GM13976 (cell line): Measurements from ENCODE around the gene RASL10A.

ENCODE experiments used
- DNase-seq: peaks from one replicate; pipeline ENCODE4 v3.0.0; 2012; ENCODE audit warnings: low spot score
- in situ Hi-C: fragments of 300-500 bp; cut with MboI; formaldehyde crosslinking; loops from one replicate; pipeline ENCODE4 v1.12.0; 2022; ENCODE audit warnings: low sequenced_read_pairs, mixed read lengths, inconsistent platforms; ENCODE audit not compliant: unreplicated experiment
- TF ChIP-seq, protein P1 (sequence below): IDR thresholded peaks from 2 replicates; pipeline ENCODE4 v1.5.1; 2012; ENCODE audit warnings: borderline replicate concordance, mild to moderate bottlenecking; ENCODE audit not compliant: insufficient read depth; ENCODE audit errors: extremely low read depth, missing control alignments, control extremely low read depth

Gene RASL10A

DNA sequence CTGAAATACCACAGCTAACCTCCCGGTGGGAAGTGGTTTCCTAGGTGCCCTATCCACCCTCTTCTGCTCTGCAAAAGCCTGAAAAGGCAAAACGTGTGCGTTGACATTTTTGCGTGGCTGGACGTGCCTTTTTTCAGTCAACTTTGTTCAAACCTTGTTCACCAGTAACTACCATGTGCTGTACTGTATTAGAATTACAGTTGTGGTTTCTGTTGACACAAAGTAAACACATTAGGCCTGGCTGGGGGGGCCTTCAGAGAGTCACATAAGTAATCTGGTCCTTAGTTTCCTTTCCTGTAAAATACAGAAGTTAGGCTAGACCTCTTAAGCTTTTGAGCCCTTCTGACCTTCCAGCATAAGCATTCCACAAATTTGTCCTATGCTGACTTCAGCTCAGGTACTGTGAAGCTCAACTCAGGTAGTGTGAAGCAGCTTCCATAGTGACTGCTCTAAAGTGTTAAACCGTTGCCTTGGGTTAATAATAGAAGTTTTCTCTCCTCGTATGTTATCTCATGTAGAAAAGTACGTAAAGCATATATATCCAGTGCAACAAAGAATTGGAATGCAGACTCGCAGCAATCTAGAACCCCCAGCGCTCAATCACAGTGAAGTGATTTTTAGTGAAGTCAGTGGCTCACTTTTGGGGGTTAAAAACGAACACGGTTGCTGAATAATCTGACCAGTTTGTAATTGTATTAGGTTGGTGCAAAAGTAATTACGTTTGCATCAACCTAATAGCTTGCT lies 45.6 kb downstream of the RASL10A start:
- in situ Hi-C loops = no loop called here
- no peak for DNase-seq
- TF ChIP-seq, protein P1, sequence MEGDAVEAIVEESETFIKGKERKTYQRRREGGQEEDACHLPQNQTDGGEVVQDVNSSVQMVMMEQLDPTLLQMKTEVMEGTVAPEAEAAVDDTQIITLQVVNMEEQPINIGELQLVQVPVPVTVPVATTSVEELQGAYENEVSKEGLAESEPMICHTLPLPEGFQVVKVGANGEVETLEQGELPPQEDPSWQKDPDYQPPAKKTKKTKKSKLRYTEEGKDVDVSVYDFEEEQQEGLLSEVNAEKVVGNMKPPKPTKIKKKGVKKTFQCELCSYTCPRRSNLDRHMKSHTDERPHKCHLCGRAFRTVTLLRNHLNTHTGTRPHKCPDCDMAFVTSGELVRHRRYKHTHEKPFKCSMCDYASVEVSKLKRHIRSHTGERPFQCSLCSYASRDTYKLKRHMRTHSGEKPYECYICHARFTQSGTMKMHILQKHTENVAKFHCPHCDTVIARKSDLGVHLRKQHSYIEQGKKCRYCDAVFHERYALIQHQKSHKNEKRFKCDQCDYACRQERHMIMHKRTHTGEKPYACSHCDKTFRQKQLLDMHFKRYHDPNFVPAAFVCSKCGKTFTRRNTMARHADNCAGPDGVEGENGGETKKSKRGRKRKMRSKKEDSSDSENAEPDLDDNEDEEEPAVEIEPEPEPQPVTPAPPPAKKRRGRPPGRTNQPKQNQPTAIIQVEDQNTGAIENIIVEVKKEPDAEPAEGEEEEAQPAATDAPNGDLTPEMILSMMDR = no peak

DNA sequence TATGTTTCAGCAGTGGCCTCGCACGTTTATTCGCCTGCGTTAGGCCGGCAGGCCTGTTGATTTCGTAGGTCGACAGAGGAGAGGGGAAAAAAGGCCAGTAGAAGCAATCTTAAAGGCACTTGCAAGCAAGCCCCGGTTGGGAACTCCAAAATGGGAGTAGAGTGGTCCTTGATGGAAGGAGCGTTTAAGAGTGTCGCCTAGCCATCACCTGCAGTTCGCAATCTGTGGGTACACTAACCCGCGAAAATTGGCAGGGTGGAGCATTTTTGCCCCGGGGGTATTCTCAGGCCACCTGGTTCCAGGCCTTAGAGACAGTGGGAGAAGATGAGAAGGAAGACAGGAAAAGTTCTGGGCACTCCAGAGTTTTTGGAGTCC lies 46.3 kb downstream of the RASL10A start:
- in situ Hi-C loops = no loop called here
- no peak for DNase-seq
- TF ChIP-seq, protein P1 = no peak

DNA sequence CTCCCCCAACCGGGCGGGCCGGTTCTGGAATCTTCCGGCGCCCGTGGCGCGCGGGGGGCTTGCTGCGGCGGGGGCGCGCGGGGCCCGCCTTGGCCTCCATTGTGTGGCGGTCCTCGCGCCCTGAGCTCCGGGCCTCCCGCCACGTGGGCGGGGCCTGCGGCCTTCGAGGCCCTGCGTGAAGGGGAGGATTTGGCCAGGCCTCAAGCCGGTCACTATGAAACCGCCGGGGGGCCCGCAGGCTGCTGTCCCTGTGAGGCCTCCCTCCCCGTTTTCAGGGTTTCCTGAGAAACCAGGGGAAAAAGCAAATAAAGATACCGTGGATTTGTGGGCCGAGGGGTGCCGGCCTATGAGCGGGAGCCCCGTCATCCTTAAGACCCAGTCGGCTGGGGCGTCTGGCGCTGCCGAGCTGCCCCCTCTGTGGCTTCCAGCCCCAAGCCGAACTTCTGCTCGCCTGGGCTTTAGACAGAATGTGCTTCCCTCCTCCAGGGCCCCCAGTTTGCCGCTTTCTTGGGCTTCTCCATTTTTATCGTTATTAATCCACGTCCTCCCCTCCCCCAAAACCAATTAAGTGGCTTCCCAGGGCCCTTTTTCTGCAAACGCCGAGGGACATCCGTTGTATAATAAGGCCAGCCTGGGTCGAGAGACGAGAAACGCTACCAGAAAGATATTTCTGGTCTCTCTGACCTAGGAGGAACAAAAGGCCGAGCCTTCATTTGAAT lies 46.8 kb downstream of the RASL10A start:
- TF ChIP-seq, protein P1 = no peak
- DNase-seq = peak; percentile 59
- in situ Hi-C loops = no loop called here

DNA sequence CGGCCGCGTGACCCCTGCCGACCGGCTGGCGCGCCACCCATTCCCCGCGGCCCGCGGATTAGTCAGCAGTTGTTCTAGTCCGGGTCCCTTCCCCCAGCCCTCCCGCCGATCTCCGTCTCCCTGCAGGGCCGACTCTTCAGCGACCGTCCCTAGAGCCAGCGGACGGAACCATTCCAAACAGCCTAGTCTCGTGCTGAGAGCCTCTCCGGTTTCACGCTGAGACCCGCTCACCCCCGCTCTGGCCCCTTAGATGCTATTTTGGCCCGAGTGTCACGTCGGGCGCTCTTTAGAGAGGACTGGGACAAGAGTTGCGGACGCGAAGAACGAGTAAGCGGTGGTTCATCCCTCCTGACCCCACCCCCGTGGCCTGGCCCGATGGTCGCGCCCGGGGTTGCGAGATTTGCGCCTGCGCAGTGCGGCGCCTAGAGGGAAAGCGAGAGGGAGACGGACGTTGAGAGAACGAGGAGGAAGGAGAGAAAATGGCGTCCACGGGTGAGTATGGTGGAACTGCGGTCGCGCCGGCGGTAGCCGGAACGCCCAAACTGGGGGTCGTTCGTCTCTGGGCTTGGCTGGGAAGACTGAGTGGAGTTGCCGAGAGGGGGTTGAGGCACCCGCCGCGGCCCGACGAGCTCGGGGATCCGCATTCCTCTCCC lies 47.5 kb downstream of the RASL10A start, which contains the start of the genes EWSR1 and RHBDD3:
EWSR1 (plus strand) TSS at position 411 of the 653 bp plus-strand sequence; CDS start at position 480, 69 bp downstream.
RHBDD3 (minus strand) TSS at position 124 of the 653 bp plus-strand sequence. CDS start 2,355 bp downstream, outside the sequence.
- in situ Hi-C loops = no loop called here
- TF ChIP-seq, protein P1 = no peak
- DNase-seq = peak; percentile 96

DNA sequence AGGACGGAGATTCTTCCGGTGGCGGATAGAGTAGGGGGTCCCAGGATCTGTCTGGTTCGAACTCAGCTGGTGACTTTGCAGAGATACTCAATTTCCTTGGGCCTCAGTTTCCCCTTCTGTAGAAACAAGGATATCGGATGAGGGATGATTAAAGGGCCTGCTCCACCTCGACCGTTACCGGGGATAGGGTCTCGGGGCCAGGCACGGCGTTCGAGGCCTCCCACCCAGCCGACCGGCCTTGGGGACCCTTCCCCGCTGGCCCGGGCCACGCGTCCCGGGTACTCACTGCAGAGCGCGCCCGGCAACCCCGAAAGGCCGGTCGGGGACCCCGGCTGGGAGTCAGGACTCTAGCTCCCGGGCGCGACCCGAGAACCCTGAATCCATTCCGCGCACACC lies 48.0 kb downstream of the RASL10A start:
- no peak for DNase-seq
- in situ Hi-C loops = no loop called here

DNA sequence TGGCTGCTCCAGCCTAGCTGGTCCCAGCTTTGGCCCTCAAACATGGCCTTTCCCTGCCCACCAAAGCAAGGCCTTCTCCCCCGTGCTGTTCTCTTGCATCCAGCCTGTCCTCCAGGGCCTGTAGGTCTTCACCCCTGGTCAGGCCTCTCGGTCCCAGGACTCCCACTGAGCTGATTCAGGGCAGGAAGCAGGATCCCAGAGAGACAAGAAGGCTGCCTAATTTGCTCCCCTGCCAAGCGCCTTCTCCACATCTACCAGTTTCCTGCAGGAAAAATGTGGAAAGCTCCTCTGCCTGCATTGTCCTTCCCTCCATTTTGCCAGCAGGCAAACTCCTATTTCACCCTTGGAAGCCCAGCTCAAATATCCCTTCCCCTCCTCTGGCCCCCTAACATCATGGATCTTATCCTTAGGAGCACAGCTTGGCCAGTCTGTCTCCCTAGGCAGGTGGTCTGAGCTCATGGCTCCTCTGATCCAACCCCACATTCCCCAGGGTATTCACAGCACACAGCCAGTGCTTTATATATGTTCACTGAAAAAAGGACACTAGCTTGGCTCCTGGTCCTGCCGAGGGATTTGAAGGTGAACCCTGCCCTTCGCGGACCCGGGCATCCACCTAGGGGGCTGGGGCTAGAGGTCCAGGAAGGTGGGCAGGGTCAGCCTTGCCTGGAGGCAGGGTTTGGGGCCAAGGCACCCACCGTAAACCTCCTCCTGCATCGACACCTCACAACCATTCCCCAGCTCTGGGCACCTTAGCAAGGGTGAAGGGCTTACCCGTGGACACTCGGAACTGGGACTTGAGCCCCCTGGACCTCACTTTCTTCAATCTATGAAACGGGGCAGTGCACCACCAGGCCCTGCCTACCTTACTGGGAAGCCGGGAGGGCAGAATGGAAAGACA lies 48.7 kb downstream of the RASL10A start:
- DNase-seq = no peak
- in situ Hi-C loops = no loop called here
- TF ChIP-seq, protein P1 = no peak

More for the DNA sequence above, 48.0 kb downstream of the RASL10A start:
- TF ChIP-seq, protein P1 = no peak
